ENCODE data around the gene NNAT. TPM values are rescaled to one million over a fixed set of nuclear protein-coding genes. Genes with fewer than 3 reads are reported as not detected.

Gene NNAT
- total RNA-seq, 1 donor from 2014 or later: 14.7 TPM

DNA sequence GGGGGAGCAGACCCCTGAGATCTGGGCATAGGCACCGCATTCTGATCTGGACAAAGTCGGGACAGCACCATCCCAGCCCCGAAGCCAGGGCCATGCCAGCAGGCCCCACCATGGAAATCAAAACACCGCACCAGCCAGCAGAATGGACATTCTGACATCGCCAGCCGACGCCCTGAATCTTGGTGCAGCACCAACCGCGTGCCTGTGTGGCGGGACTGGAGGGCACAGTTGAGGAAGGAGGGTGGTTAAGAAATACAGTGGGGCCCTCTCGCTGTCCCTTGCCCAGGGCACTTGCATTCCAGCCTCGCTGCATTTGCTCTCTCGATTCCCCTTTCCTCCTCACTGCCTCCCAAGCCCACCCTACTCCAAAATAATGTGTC, 2.0 kb downstream of the NNAT start:
- H3K4me1 Mint-ChIP-seq (ENCODE audit: unreplicated experiment): peaks cover 74% of the 10 kb centered on the region

DNA sequence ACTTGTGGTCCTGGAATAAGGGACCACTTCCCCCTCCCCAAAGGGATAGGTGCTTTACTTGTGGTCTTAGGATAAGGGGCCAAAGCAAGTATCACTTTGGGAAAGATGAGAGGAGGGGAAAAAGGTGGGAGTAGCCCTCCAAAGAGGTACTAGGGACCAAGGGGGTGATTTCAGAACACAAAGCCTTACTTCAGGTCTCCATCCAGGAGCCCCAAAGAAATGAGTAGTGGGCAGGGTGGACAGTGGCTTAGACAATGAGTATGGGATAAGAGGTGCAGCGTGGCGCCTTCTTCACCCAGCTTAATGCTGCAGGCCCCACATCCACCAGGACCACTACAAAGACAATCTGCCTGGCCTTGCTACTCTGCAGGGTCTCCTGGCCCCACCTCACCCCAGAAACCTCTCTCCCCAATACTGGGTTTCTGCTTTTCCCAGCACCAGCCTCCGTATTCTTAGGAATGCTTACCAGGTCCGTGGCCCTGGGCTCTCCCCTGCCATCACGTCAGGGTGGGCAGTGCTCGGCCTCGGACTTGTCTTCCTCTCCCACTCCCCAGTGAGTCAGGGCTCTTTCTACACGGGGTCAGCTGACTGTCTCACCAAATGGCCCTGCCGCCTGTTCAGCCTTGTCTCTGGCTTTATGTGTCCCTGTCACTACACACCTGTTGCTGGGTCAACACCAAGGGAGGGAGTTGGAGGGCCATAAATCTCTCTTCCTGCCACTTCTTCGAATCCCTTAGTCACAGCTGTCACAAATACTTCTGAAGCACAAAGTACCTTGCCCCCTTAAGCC, 3.1 kb downstream of the NNAT start:
- DNase-seq (ENCODE audit: extremely low spot score, unreplicated experiment): no peak
- H3K27ac Mint-ChIP-seq (ENCODE audit: unreplicated experiment): no peak overlapping the region
- no peaks in the 10 kb centered on the region for H3K27me3 Mint-ChIP-seq (ENCODE audit: unreplicated experiment)
- TF ChIP-seq, protein P1, sequence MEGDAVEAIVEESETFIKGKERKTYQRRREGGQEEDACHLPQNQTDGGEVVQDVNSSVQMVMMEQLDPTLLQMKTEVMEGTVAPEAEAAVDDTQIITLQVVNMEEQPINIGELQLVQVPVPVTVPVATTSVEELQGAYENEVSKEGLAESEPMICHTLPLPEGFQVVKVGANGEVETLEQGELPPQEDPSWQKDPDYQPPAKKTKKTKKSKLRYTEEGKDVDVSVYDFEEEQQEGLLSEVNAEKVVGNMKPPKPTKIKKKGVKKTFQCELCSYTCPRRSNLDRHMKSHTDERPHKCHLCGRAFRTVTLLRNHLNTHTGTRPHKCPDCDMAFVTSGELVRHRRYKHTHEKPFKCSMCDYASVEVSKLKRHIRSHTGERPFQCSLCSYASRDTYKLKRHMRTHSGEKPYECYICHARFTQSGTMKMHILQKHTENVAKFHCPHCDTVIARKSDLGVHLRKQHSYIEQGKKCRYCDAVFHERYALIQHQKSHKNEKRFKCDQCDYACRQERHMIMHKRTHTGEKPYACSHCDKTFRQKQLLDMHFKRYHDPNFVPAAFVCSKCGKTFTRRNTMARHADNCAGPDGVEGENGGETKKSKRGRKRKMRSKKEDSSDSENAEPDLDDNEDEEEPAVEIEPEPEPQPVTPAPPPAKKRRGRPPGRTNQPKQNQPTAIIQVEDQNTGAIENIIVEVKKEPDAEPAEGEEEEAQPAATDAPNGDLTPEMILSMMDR (IDR thresholded peaks at IDR 0.05): no peak
- peaks cover 71% of the 10 kb centered on the region for H3K4me1 Mint-ChIP-seq (ENCODE audit: unreplicated experiment)
- H3K9me3 Mint-ChIP-seq (ENCODE audit: unreplicated experiment): no peaks in the 10 kb centered on the region
- peaks cover 4% of the 10 kb centered on the region for H3K36me3 Mint-ChIP-seq (ENCODE audit: unreplicated experiment)
- no peak overlapping the region for H3K4me3 Mint-ChIP-seq (ENCODE audit: unreplicated experiment)

More for the DNA sequence above, 2.0 kb downstream of the NNAT start:
- no peaks in the 10 kb centered on the region for H3K27me3 Mint-ChIP-seq (ENCODE audit: unreplicated experiment)
- no peak overlapping the region for H3K27ac Mint-ChIP-seq (ENCODE audit: unreplicated experiment)
- no peaks in the 10 kb centered on the region for H3K9me3 Mint-ChIP-seq (ENCODE audit: unreplicated experiment)
- no peak overlapping the region for H3K4me3 Mint-ChIP-seq (ENCODE audit: unreplicated experiment)
- DNase-seq (ENCODE audit: extremely low spot score, unreplicated experiment): no peak
- peaks cover 8% of the 10 kb centered on the region for H3K36me3 Mint-ChIP-seq (ENCODE audit: unreplicated experiment)
- TF ChIP-seq, protein P1 (IDR thresholded peaks at IDR 0.05): no peak

DNA sequence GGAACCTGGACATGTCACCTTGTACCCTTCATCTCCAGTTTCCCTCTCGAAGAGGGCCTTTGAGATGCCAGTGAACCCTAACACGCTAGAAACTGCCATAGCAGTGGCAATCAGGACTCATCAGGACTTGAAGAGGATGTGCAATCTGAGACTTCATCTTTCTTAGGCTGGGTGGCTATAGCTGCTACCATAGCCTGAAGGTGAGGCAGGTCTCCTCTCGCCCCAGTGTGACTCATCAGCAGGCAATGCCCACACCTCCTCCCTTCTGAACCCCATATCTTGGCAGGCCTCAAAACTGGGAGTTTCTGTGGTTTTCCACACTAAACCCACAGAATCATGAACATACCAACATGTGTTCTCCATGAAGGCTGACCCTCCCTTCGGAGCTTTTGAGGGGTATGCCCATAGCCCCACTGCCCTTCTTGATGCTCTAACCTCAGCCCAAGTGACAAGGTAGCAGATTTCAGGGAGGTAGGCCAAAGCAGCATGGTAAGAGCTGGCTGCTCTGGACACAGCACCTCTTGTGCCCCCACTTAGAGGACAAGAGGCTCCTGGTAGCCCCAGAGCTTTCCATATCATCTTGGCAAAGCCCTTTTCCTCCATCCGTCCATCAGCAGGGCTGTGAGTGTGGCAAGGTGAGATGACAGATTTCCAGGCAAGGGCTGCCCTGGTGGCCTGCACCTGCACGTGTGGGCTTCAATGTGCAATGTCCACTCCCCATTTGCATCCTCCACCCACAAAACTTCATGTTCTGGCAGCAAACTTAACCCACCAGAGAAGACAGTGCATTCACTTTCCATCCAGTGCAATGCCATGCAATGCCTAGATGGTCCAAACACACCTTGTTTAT, 4.0 kb downstream of the NNAT start:
- H3K4me3 Mint-ChIP-seq (ENCODE audit: unreplicated experiment): peak overlapping the region; percentile 95
- no peaks in the 10 kb centered on the region for H3K9me3 Mint-ChIP-seq (ENCODE audit: unreplicated experiment)
- DNase-seq (ENCODE audit: extremely low spot score, unreplicated experiment): no peak
- peak overlapping the region; percentile 16 for H3K27ac Mint-ChIP-seq (ENCODE audit: unreplicated experiment)
- TF ChIP-seq, protein P1 (IDR thresholded peaks at IDR 0.05): no peak
- peaks cover 61% of the 10 kb centered on the region for H3K4me1 Mint-ChIP-seq (ENCODE audit: unreplicated experiment)
- peaks cover 4% of the 10 kb centered on the region for H3K36me3 Mint-ChIP-seq (ENCODE audit: unreplicated experiment)
- H3K27me3 Mint-ChIP-seq (ENCODE audit: unreplicated experiment): no peaks in the 10 kb centered on the region

DNA sequence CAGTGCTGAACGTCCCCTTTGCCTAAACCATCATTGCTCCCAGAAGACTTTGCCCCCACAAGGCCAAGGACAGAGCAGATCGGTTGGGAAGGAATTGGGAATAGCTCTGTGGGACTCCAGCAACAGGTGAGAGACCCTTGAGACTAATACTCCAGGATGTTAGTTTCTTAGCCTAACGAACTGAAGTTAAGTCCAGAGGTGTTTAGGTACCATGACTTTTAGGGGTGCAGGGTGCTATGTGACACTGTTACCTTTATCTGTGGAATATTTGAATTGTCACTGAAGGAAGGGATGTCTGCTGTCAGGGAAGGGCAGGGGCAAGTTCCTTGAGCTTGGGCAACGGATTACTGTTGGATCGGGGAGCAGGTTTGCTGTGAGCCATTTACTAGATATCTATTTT, 4.8 kb downstream of the NNAT start:
- H3K27me3 Mint-ChIP-seq (ENCODE audit: unreplicated experiment): no peaks in the 10 kb centered on the region
- H3K4me1 Mint-ChIP-seq (ENCODE audit: unreplicated experiment): peaks cover 54% of the 10 kb centered on the region
- DNase-seq (ENCODE audit: extremely low spot score, unreplicated experiment): no peak
- peak overlapping the region; percentile 95 for H3K4me3 Mint-ChIP-seq (ENCODE audit: unreplicated experiment)
- peak overlapping the region; percentile 99 for H3K27ac Mint-ChIP-seq (ENCODE audit: unreplicated experiment)
- TF ChIP-seq, protein P1 (IDR thresholded peaks at IDR 0.05): no peak
- peaks cover 4% of the 10 kb centered on the region for H3K36me3 Mint-ChIP-seq (ENCODE audit: unreplicated experiment)
- H3K9me3 Mint-ChIP-seq (ENCODE audit: unreplicated experiment): no peaks in the 10 kb centered on the region

Data from osteocyte (in vitro differentiated cells).